A673 (cell line): ENCODE data around the gene GCN1. TPM values are rescaled to one million over a fixed set of nuclear protein-coding genes. Genes with fewer than 3 reads are reported as not detected.
A peak's percentile ranks its signal among the peaks of the same experiment; 100 is the strongest.

ENCODE experiments used
- BruUV-seq: library from RNA; stranded (reverse); fragments of 400-500 nt; replicated peaks from 2 replicates; lab custom pipeline; 2021; lab: Mats Ljungman, UMichigan
- CTCF ChIA-PET: fragments of 300-600 bp; sonication (Branson Sonifier 250); formaldehyde crosslinking; loops from one replicate; lab custom pipeline; 2022; ENCODE audit warnings: antibody characterized with exemption; lab: Charles Lee
- POLR2A ChIA-PET: fragments of 300-600 bp; sonication (Branson Sonifier 250); formaldehyde crosslinking; loops from one replicate; lab custom pipeline; 2022; ENCODE audit warnings: antibody characterized with exemption; ENCODE audit not compliant: low non-redundant PET; lab: Charles Lee
- DNase-seq: peaks from one replicate; pipeline ENCODE4 v3.0.0-alpha.2; 2015; ENCODE audit warnings: low spot score
- H3K27ac ChIP-seq: fragments of 200-600 bp; sonication (generic); 2 replicates; pipeline ENCODE4 v1.5.1; 2016; ENCODE audit warnings: mixed run types, low read depth, mild to moderate bottlenecking, mixed read lengths, antibody characterized with exemption, low read length; ENCODE audit not compliant: poor library complexity, severe bottlenecking
- H3K27me3 ChIP-seq: fragments of 200-600 bp; sonication (generic); replicated peaks from 2 replicates; pipeline ENCODE4 v1.6.1; 2017; ENCODE audit warnings: mixed run types, low read depth, mild to moderate bottlenecking, mixed read lengths, antibody characterized with exemption, low read length; ENCODE audit not compliant: insufficient read depth, poor library complexity
- H3K36me3 ChIP-seq: fragments of 200-600 bp; sonication (generic); 2 replicates; pipeline ENCODE4 v1.6.1; 2016; ENCODE audit warnings: mixed run types, mild to moderate bottlenecking, mixed read lengths, antibody characterized with exemption, low read length; ENCODE audit not compliant: insufficient read depth, poor library complexity, severe bottlenecking
- H3K4me1 ChIP-seq: fragments of 200-600 bp; sonication (generic); 2 replicates; pipeline ENCODE4 v1.6.1; 2017; ENCODE audit warnings: mixed run types, mild to moderate bottlenecking, mixed read lengths, antibody characterized with exemption, low read length; ENCODE audit not compliant: insufficient read depth, poor library complexity, severe bottlenecking
- H3K4me3 ChIP-seq: fragments of 200-600 bp; sonication (generic); 2 replicates; pipeline ENCODE4 v1.5.1; 2016; ENCODE audit warnings: low read depth, mixed run types, mild to moderate bottlenecking, mixed read lengths, low read length; ENCODE audit not compliant: poor library complexity, severe bottlenecking
- H3K9me3 ChIP-seq: fragments of 200-600 bp; sonication (generic); 2 replicates; pipeline ENCODE4 v1.6.1; 2016; ENCODE audit warnings: mixed run types, low read depth, mild to moderate bottlenecking, mixed read lengths, antibody characterized with exemption, low read length; ENCODE audit not compliant: poor library complexity, severe bottlenecking
- EZH2 ChIP-seq: fragments of 200-600 bp; sonication (generic); IDR thresholded peaks from 2 replicates; pipeline ENCODE4 v1.6.1; 2017; ENCODE audit warnings: borderline replicate concordance, low read depth, mild to moderate bottlenecking, mixed read lengths, antibody characterized with exemption, low read length; ENCODE audit not compliant: poor library complexity, severe bottlenecking
- intact Hi-C: fragments of 100-400 bp; cut with micrococcal nuclease; formaldehyde crosslinking; loops from one replicate; pipeline ENCODE4 v1.10.0; 2022; ENCODE audit not compliant: unreplicated experiment
- total RNA-seq: library from RNA; stranded (reverse); gene quantifications from 2 replicates; pipeline ENCODE4 v1.2.3, GENCODE V29; 2021
- TF ChIP-seq, protein P1 (sequence below): fragments of 300-800, 200-600 bp; sonication (generic); conservative IDR thresholded peaks from 2 replicates; pipeline ENCODE4 v1.5.1; 2017; ENCODE audit warnings: low read depth, mild to moderate bottlenecking, antibody characterized with exemption, low read length, moderate library complexity, mixed read lengths

GCN1 gene
- total RNA-seq, 1 experiment from 2014 or later: 129 TPM

DNA sequence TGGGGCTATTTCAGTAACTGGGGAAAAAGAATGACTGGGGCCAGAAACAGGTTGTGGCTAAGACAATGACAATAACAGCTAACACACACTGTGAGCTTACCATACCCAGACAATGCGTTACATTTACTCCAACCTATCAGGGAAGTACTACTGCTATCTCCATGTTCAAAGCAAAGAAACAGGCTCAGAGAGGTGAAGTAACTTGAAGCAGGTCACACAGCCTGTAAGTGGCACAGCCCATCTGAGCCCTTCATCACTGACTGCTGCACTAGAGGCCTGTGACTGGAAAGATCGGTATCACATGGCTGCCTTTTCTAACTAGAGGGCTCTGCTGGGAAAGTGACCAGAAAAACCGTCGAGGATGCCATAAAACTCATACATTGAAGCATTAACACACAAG is 7.9 kb downstream of the GCN1 start:
- intact Hi-C loops: no loop called here
- peaks cover 71% of the 10 kb centered on the region for H3K36me3 ChIP-seq
- POLR2A ChIA-PET: no interaction called here

DNA sequence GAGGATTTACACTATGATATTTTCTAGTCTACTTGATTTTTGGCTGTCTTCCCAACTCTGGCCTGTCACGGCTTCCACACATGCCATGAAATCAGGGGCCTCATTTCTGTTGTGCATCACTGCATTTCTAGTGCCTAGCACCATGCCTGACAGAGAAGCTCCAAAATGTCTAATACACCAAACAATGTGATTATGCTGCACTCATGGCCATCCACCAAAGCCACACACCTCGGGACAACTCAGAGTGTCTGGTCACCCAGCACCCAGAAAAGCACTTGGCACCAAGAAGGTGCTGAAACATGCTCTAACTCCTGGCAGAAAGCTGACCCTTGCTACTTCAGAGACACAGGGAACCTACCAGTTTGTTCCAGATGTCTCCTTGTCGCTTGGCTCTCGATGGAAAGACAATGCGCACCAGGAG is 11.3 kb downstream of the GCN1 start:
- TF ChIP-seq, protein P1, sequence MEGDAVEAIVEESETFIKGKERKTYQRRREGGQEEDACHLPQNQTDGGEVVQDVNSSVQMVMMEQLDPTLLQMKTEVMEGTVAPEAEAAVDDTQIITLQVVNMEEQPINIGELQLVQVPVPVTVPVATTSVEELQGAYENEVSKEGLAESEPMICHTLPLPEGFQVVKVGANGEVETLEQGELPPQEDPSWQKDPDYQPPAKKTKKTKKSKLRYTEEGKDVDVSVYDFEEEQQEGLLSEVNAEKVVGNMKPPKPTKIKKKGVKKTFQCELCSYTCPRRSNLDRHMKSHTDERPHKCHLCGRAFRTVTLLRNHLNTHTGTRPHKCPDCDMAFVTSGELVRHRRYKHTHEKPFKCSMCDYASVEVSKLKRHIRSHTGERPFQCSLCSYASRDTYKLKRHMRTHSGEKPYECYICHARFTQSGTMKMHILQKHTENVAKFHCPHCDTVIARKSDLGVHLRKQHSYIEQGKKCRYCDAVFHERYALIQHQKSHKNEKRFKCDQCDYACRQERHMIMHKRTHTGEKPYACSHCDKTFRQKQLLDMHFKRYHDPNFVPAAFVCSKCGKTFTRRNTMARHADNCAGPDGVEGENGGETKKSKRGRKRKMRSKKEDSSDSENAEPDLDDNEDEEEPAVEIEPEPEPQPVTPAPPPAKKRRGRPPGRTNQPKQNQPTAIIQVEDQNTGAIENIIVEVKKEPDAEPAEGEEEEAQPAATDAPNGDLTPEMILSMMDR: no peak
- no peak for TF ChIP-seq EZH2
- H3K36me3 ChIP-seq: peaks cover 71% of the 10 kb centered on the region
- intact Hi-C loops: no loop called here

More for the DNA sequence above, 7.9 kb downstream of the GCN1 start:
- peaks cover 8% of the 10 kb centered on the region for H3K4me1 ChIP-seq
- H3K27me3 ChIP-seq: no peaks in the 10 kb centered on the region
- BruUV-seq: no TSS peak
- CTCF ChIA-PET: no interaction called here
- no peak overlapping the region for H3K4me3 ChIP-seq
- no peaks in the 10 kb centered on the region for H3K9me3 ChIP-seq
- H3K27ac ChIP-seq: no peak overlapping the region
- TF ChIP-seq, protein P1: no peak
- no peak for TF ChIP-seq EZH2
- DNase-seq: no peak

DNA sequence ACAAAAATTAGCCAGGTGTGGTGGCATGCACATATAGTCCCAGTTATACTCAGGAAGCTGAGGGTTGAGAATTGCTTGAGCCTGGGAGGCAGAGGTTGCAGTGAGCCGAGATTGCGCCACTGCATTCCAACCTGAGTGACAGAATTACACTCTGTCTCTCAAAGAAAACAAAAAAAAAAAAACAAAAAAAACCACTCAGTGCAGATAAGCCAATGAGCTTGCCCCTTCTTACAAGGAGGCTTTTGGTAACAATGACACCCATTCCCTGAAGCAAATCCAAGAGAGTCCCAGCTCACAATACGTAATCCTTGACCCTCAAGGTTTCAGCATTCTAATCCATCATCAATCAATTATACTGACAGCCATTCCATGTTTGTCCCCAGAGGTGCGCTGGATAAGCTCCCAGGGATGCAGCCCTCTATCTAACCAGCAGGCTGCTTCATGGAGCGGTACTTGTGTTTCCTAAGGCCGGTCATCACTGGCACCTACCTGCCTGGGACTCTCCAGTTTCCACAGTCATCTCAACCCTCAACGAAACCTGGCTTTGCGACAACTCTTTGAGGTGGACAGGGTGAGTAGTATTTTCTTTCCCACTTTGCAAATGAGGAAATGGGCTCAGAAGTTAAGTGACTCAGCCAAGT is 12.4 kb downstream of the GCN1 start:
- H3K27me3 ChIP-seq: no peaks in the 10 kb centered on the region
- intact Hi-C loops: no loop called here

More for the DNA sequence above, 11.3 kb downstream of the GCN1 start:
- DNase-seq: peak; percentile 35
- CTCF ChIA-PET: no interaction called here
- Histone ChIP-seq H3K27ac (no peak overlapping the region), H3K4me1 (peaks cover 8% of the 10 kb centered on the region), H3K4me3 (no peak overlapping the region), H3K9me3 (no peaks in the 10 kb centered on the region), H3K27me3 (no peaks in the 10 kb centered on the region)
- BruUV-seq: no TSS peak
- POLR2A ChIA-PET: no interaction called here

More for the DNA sequence above, 12.4 kb downstream of the GCN1 start:
- no peak overlapping the region for H3K4me3 ChIP-seq
- CTCF ChIA-PET: no interaction called here
- POLR2A ChIA-PET: no interaction called here
- no peak overlapping the region for H3K27ac ChIP-seq
- no peak for DNase-seq
- H3K9me3 ChIP-seq: no peaks in the 10 kb centered on the region
- BruUV-seq: TSS peak; percentile 6
- peaks cover 73% of the 10 kb centered on the region for H3K36me3 ChIP-seq
- no peak for TF ChIP-seq EZH2
- TF ChIP-seq, protein P1: no peak
- H3K4me1 ChIP-seq: peaks cover 8% of the 10 kb centered on the region
